PFSK-1 (cell line): ENCODE measurements around the gene ACADS.

Experiments used
- POLR2AphosphoS5 ChIP-seq: IDR thresholded peaks from 2 replicates; pipeline ENCODE4 v1.6.1; 2012; ENCODE audit warnings: low read depth, mild to moderate bottlenecking, control low read depth, low read length, moderate library complexity
- SIN3A ChIP-seq: IDR thresholded peaks from 2 replicates; pipeline ENCODE4 v1.6.1; 2012; ENCODE audit warnings: mild to moderate bottlenecking, low read length, moderate library complexity, borderline replicate concordance; ENCODE audit not compliant: insufficient read depth
- TAF1 ChIP-seq: IDR thresholded peaks from 2 replicates; pipeline ENCODE4 v1.6.1; 2012; ENCODE audit warnings: low read length, control low read depth, borderline replicate concordance; ENCODE audit not compliant: insufficient read depth
- TF ChIP-seq, protein P1 (sequence below), 2 experiments: IDR thresholded peaks; 2 replicates each; pipeline versions ENCODE4 v1.6.1 to v1.8.0; 2011 to 2012; ENCODE audit warnings: low read depth in 2 of 2, low read length in 2 of 2, control low read depth in 1 of 2, inconsistent platforms in 1 of 2, mild to moderate bottlenecking in 1 of 2, moderate library complexity in 1 of 2; ENCODE audit not compliant: insufficient read depth in 1 of 2

DNA sequence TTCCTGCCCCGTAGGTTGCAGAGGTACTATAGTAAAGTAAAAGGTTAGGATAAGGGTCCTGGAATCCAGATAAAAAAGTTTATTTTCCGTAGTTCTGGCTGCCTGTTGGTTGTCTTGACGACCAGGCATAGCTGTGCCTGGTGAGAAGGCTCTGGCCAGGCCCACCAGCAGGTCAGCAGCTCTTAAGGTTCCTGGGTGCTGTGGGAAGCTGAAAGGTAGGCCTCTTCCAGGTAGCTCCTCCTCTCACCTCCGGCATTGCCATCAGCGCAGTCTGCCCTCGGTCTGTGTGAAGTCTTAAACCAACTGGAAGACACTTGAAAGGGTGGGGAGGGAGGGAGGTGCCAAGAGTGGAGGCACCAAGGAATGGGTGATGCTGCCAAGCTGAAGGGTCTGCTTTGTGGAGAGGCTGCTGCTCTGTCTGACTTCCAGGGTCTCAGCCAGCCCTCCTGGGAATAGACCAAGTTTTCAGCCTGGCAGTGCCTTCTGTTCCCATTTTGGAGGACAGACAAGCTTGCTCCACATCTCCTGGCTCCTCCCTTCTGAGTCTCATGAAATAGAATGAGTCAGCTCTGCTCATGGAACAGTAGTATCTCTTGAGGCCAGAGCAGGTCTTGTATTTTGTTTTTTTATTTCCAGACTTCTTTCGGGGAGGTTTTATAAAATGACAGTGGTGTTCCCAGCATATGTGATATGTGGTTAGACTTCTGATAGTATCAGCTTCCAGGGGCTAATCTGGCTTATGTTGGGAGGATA is 5.2 kb upstream of the ACADS start:
- no peak for TF ChIP-seq POLR2AphosphoS5
- TF ChIP-seq, protein P1, sequence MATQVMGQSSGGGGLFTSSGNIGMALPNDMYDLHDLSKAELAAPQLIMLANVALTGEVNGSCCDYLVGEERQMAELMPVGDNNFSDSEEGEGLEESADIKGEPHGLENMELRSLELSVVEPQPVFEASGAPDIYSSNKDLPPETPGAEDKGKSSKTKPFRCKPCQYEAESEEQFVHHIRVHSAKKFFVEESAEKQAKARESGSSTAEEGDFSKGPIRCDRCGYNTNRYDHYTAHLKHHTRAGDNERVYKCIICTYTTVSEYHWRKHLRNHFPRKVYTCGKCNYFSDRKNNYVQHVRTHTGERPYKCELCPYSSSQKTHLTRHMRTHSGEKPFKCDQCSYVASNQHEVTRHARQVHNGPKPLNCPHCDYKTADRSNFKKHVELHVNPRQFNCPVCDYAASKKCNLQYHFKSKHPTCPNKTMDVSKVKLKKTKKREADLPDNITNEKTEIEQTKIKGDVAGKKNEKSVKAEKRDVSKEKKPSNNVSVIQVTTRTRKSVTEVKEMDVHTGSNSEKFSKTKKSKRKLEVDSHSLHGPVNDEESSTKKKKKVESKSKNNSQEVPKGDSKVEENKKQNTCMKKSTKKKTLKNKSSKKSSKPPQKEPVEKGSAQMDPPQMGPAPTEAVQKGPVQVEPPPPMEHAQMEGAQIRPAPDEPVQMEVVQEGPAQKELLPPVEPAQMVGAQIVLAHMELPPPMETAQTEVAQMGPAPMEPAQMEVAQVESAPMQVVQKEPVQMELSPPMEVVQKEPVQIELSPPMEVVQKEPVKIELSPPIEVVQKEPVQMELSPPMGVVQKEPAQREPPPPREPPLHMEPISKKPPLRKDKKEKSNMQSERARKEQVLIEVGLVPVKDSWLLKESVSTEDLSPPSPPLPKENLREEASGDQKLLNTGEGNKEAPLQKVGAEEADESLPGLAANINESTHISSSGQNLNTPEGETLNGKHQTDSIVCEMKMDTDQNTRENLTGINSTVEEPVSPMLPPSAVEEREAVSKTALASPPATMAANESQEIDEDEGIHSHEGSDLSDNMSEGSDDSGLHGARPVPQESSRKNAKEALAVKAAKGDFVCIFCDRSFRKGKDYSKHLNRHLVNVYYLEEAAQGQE (IDR thresholded peaks at IDR 0.05; ENCODE audit: insufficient read depth in 1 of 2, low read depth in 2 of 2, low read length in 2 of 2), result no peak
- no peak for TF ChIP-seq TAF1
- TF ChIP-seq SIN3A, result no peak
